HEK293T (cell line): ENCODE results near the gene GBP6.
"Not testable (repeated sequence)": the region's sequence is repeated elsewhere in the genome, so short reads cannot be mapped to it uniquely, and the experiment has no call there.

Experiments
- BHLHE40 ChIP-seq: fragments of 450-650 bp; IDR thresholded peaks from 2 replicates; pipeline ENCODE4 v1.6.1; 2016; ENCODE audit warnings: mild to moderate bottlenecking, moderate library complexity, borderline replicate concordance
- FOXM1 ChIP-seq: fragments of 450-650 bp; IDR thresholded peaks from 2 replicates; pipeline ENCODE4 v1.6.1; 2017; ENCODE audit warnings: mild to moderate bottlenecking, borderline replicate concordance
- L3MBTL2 ChIP-seq: fragments of 450-650 bp; conservative IDR thresholded peaks from 2 replicates; pipeline ENCODE4 v1.6.1; 2016; ENCODE audit warnings: mild to moderate bottlenecking
- NFRKB ChIP-seq: fragments of 450-650 bp; IDR thresholded peaks from 2 replicates; pipeline ENCODE4 v1.6.1; 2016; ENCODE audit warnings: mild to moderate bottlenecking, moderate library complexity
- SP1 ChIP-seq: fragments of 450-650 bp; IDR thresholded peaks from 2 replicates; pipeline ENCODE4 v1.6.1; 2017
- SUZ12 ChIP-seq: fragments of 450-650 bp; IDR thresholded peaks from 2 replicates; pipeline ENCODE4 v1.6.1; 2016; ENCODE audit warnings: mild to moderate bottlenecking
- ZNF384 ChIP-seq: fragments of 450-650 bp; IDR thresholded peaks from 2 replicates; pipeline ENCODE4 v1.6.1; 2016

- TF ChIP-seq BHLHE40, FOXM1, SUZ12, NFRKB, ZNF384, SP1, L3MBTL2: not testable (repeated sequence)
These were observed 10.0 kb downstream of the GBP6 start for GRCh38 chr1:89373810-89374209.
